ENCODE data around the gene FCER2. TPM values are rescaled to one million over a fixed set of nuclear protein-coding genes. Genes with fewer than 3 reads are reported as not detected.

FCER2 gene
- total RNA-seq, 1 donor from 2014 or later: not detected

- no peaks in the 10 kb centered on the region for H3K4me1 Mint-ChIP-seq (ENCODE audit: unreplicated experiment)
- peaks cover 17% of the 10 kb centered on the region for H3K27me3 Mint-ChIP-seq (ENCODE audit: unreplicated experiment)
- H3K9me3 Mint-ChIP-seq (ENCODE audit: unreplicated experiment): peaks cover 4% of the 10 kb centered on the region
- H3K27ac Mint-ChIP-seq (ENCODE audit: unreplicated experiment): no peak overlapping the region
- peaks cover 4% of the 10 kb centered on the region for H3K36me3 Mint-ChIP-seq (ENCODE audit: low read depth, unreplicated experiment)
- TF ChIP-seq CTCF (IDR thresholded peaks at IDR 0.05; ENCODE audit: unreplicated experiment): no peak
- no peak for DNase-seq (ENCODE audit: low spot score)
- H3K4me3 Mint-ChIP-seq (ENCODE audit: unreplicated experiment): no peak overlapping the region
These were observed 25.6 kb downstream of the FCER2 start for GRCh38 chr19:7676376-7676775.

GRCh38 chr19:7674010-7675005 lies 27.6 kb downstream of the FCER2 start:
- no peak for DNase-seq (ENCODE audit: low spot score)
- no peak for TF ChIP-seq CTCF (IDR thresholded peaks at IDR 0.05; ENCODE audit: unreplicated experiment)
- H3K27me3 Mint-ChIP-seq (ENCODE audit: unreplicated experiment): peaks cover 19% of the 10 kb centered on the region
- H3K36me3 Mint-ChIP-seq (ENCODE audit: low read depth, unreplicated experiment): no peaks in the 10 kb centered on the region
- H3K4me3 Mint-ChIP-seq (ENCODE audit: unreplicated experiment): no peak overlapping the region
- H3K27ac Mint-ChIP-seq (ENCODE audit: unreplicated experiment): no peak overlapping the region
- H3K4me1 Mint-ChIP-seq (ENCODE audit: unreplicated experiment): peaks cover 4% of the 10 kb centered on the region
- H3K9me3 Mint-ChIP-seq (ENCODE audit: unreplicated experiment): peaks cover 4% of the 10 kb centered on the region

GRCh38 chr19:7672522-7672921 lies 29.4 kb downstream of the FCER2 start:
- no peak for DNase-seq (ENCODE audit: low spot score)
- no peak for TF ChIP-seq CTCF (IDR thresholded peaks at IDR 0.05; ENCODE audit: unreplicated experiment)
- Mint-ChIP-seq H3K4me3 (ENCODE audit: unreplicated experiment) (no peak overlapping the region), H3K9me3 (ENCODE audit: unreplicated experiment) (peaks cover 4% of the 10 kb centered on the region), H3K36me3 (ENCODE audit: low read depth, unreplicated experiment) (no peaks in the 10 kb centered on the region), H3K27ac (ENCODE audit: unreplicated experiment) (no peak overlapping the region), H3K27me3 (ENCODE audit: unreplicated experiment) (peaks cover 20% of the 10 kb centered on the region), H3K4me1 (ENCODE audit: unreplicated experiment) (peaks cover 4% of the 10 kb centered on the region)

GRCh38 chr19:7670790-7671189 lies 31.1 kb downstream of the FCER2 start:
- H3K27ac Mint-ChIP-seq (ENCODE audit: unreplicated experiment): no peak overlapping the region
- peaks cover 4% of the 10 kb centered on the region for H3K4me1 Mint-ChIP-seq (ENCODE audit: unreplicated experiment)
- peaks cover 4% of the 10 kb centered on the region for H3K9me3 Mint-ChIP-seq (ENCODE audit: unreplicated experiment)
- H3K36me3 Mint-ChIP-seq (ENCODE audit: low read depth, unreplicated experiment): no peaks in the 10 kb centered on the region
- TF ChIP-seq CTCF (IDR thresholded peaks at IDR 0.05; ENCODE audit: unreplicated experiment): no peak
- H3K4me3 Mint-ChIP-seq (ENCODE audit: unreplicated experiment): peak overlapping the region; percentile 21
- peaks cover 16% of the 10 kb centered on the region for H3K27me3 Mint-ChIP-seq (ENCODE audit: unreplicated experiment)
- DNase-seq (ENCODE audit: low spot score): no peak

All from endothelial cell (in vitro differentiated cells).